Erythroblast (primary cell): ENCODE results near the gene CITED4.
A peak's percentile ranks its signal among the peaks of the same experiment; 100 is the strongest.

Experiments
- DNase-seq, 2 experiments: peaks; one replicate each; lab custom pipeline; 2025; lab: John Stamatoyannopoulos, UW
- GATA1 ChIP-seq: IDR thresholded peaks from 2 replicates; pipeline ENCODE4 v1.6.1; 2011; ENCODE audit warnings: low read depth, mild to moderate bottlenecking, control low read depth, low read length, moderate library complexity
- POLR2A ChIP-seq: IDR thresholded peaks from 2 replicates; pipeline ENCODE4 v1.6.1; 2011; ENCODE audit warnings: mild to moderate bottlenecking, low read length

CITED4 gene

DNA sequence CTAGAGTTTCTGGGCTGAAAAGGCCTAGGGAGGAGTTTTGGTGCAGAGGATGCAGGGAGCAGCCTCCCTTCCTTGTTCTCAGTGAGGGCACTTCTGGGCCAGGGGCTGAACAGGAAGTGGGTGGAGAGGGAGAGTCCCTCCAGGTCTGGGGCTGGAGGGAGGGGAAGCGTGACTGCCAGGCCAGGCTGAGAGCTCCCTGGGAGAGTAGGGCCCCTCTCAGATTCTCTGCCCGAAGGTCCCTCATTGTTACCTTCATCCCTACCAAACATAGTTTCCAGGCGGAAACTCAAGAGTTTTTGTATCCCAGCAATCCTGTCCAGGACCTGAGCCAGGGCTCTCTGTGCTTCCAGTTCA, 36.8 kb downstream of the CITED4 start:
- no peak for TF ChIP-seq POLR2A
- TF ChIP-seq GATA1: no peak
- DNase-seq: no peak

DNA sequence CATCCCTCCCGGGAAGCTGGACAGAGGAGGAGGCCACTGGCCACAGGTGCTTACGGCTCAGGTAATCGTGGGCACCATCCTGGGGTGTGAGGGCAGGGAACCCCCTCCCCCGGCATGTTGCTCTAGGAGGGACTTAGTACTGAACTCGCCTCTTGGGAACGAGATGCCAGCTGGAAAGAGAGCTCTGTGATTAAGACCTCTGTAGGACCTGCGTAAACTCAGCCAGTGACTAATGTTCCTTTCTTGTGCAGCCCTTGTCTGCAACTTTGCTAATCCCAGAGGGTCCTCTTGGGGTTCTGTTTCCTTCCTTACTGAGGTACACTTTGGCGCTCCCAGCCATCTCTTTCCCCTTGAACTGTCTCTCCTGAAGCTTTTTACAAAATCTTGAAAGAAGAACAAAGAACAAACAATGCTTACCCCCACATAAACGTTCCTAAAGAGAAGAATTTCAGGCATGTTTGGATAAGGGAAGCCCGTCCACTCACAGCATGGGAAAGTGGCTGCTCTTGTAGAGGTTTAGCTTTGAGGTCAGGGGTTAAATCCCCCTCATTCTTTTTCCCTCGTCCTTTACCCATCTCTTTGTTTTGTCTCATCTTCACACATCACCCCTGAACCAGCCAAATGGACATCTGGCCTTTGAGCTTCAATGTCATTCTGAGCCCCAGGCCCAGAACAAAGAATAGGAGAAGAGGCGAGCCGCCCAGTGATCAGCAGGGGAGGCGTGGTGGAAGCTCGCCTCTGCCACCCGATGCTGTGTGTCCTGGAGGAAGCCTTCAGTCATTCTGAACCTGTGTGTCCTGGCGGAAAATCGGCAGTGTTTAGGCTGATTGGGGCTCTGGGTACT, 37.4 kb downstream of the CITED4 start:
- DNase-seq: no peak
- TF ChIP-seq POLR2A: no peak
- no peak for TF ChIP-seq GATA1

DNA sequence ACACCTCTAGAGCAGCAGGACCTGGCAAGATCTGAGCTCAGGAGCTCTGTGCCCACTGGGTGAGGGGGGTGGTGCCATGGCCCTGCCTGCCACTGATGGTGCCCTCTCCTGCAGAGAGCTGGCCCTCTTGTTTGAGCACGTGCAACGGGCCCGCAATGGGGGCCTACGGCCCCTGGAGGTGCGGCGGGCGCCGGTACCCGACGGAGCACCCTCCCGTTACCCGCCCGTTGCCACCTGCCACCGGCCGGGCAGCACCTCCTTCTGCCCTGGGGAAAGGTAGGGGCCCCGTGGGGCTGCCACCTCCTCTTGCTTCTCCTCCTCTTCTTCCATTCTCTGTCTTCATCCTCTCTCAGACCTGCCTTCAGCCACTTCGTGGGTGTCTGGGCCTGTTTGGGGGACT, 38.2 kb downstream of the CITED4 start:
- DNase-seq: no peak
- no peak for TF ChIP-seq POLR2A
- no peak for TF ChIP-seq GATA1

DNA sequence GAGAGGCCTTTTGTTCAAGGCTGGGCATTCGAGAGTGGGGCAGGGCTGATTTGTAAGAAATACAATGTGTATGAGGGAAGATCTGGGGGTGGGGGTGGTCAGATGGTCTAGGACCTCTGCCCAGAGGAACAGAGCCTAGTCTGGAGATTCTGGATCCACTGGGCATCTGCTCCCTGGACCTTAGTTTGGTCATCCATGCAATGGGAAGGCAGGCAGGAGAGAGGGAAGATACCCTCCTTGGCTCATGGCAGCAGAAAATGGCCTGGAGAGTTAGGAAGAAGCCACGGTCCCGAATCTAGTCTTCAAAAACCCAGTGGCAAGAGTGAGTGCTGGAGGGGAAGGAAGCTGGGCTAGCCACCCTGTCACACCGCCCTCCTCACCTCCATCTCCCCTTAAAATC, 38.8 kb downstream of the CITED4 start:
- TF ChIP-seq POLR2A (no peak), GATA1 (no peak)
- DNase-seq: no peak

DNA sequence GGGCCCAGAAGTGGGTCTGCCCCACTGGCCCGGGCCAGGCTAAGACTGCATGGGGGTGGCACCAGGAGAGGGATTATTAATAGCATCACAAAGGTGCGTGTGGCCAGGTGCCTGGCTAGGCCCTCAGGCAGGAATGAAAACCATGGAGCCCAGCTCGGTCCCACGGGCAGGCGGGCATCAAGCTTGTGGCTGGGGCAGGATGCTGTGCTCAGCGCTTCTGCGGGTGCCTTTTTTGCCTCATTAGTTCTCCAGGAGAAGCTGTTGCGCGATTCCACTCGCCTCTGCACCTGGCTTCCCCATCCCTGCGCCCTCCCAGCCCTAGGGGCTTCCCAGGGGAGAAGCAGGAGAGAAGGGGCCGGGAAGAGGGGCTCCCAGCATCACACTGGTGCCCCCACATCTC, 39.3 kb downstream of the CITED4 start:
- no peak for TF ChIP-seq GATA1
- TF ChIP-seq POLR2A: no peak
- no peak for DNase-seq

DNA sequence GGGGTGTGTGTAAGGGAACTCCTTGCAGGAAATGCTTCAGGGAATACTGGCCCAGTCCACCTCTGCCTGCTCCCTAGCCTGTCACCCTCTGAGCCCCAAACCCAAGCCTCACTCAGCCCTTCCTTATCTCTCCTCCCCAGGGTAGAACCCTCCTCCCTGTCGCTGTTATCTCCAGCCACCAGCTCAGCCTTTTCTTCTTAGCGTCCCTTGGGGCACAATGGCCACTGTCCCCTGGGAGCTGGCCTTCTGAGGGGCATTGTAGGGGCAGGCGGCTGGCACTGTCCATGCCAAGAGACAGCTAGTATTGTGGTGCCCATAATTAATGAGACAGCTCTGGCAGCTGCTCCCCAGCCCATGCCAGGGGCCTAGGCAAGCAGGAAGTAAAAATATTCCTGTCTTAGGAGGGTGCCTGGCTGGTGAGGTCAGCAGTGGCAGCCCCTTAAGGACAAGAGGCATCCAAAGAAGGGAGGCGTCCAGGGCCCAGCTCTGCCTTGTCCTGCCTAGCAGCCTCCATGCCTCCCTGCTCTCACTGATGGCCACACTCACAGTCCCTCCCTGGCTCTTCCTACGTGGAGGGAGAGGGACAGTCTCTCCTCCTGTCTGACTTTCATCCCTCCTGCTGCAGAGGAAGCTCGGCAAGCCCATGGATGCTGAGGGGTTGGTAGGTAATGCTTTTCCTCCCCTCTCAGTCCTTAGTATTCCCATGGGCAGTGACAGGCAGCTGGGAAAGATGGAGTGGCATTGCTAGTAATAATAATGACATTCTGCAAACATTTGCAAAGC, 41.1 kb downstream of the CITED4 start:
- TF ChIP-seq GATA1: peak; percentile 97
- peak; percentile 47 for TF ChIP-seq POLR2A
- DNase-seq: peak; percentile 94 to 97

DNA sequence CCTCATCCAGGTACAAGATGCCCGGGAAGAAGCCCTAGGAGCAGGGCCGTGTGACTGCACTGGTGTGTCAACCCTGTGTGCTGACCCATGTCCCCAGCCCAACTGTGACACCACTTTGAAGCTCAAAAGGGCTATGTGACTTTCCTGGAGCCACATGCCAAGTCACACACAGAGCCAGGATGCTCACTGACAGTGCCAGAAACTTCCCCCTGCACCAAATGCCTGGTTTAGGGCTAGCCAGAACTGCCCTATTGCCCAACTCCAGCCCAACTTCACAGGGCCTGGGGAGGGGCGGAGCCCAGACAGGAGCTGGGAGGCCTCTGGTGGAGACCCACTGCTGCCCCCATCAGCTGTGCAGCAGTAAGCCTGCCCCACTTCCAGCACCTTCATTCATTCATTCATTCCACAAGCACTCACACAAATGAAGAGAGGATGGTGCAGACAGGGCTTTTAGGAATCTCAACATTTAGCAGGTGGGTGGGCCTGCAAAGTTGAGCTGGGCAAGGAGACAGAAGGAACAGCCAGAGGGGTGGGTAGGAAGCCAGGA, 41.8 kb downstream of the CITED4 start:
- peak; percentile 82 to 84 for DNase-seq
- TF ChIP-seq GATA1 (no peak), POLR2A (no peak)

DNA sequence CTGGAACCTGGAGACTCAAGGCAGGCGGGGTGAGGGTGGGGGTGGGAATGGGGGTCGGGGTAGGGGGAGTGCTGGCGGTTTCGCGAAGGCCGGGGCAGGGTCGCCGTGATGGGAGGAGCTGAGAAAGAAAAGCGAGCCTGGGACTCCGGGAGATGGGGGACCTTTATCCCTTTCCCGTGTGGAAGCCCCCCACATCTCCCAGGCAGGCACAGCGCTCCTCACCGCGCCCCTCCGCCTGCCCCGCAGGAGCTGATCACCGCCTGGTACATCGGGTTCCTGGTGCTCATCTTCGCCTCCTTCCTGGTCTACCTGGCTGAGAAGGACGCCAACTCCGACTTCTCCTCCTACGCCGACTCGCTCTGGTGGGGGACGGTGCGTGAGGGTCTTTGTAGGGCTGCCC, 43.1 kb downstream of the CITED4 start:
- DNase-seq: no peak

DNA sequence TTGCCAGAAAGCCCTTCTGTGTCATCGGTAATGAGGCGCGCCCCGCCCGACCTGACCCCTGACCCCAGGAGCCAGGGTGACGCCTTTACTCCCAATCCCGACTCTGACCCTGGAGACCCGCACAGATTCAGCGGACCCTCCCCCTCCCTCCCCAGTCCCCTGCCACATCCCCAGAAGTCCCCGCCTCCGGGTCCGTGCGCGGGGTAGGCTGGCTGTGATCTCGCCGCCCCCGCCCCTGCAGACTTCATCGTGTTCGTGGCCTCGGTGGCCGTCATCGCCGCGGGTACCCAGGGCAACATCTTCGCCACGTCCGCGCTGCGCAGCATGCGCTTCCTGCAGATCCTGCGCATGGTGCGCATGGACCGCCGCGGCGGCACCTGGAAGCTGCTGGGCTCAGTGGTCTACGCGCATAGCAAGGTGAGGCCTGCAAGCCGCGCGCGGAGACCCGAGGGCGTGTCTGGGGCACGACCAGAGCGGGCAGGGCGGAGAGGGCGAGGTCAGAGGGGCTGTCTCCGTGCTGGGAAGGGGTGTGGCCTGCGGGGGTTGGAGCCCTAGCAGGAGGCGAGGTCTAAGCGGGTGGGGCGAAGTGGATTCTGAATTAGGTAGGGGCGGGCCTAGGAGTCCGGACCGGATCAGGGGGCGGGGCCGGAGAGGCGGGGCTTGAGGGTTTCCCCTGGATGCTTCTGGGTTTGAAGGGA, 43.8 kb downstream of the CITED4 start:
- TF ChIP-seq POLR2A (no peak), GATA1 (no peak)

More for the DNA sequence above, 43.1 kb downstream of the CITED4 start:
- TF ChIP-seq POLR2A: no peak
- no peak for TF ChIP-seq GATA1

DNA sequence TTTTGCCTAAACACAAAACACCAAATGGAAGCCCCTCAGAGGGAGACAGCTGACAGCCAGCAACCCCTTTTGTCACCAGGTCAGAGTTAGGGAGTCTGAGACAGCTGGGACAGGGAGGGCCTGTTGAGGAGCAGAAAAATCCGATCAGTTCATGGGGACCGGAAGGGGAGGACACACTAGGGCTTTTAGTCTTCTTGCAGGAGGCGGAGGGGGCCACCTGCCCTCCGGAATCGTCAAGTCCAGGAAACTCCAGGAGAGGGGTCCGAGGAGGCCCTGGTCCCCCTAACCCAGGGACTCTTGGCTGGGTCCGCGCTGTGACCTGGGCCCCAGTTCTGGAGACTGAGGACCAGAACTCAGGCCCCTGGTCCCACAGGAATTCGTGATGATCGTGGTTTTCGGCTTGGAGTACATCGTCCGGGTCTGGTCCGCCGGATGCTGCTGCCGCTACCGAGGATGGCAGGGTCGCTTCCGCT, 44.3 kb downstream of the CITED4 start:
- no peak for TF ChIP-seq GATA1
- TF ChIP-seq POLR2A: no peak
- DNase-seq: no peak

More for the DNA sequence above, 43.8 kb downstream of the CITED4 start:
- DNase-seq: peak; percentile 90 to 92

DNA sequence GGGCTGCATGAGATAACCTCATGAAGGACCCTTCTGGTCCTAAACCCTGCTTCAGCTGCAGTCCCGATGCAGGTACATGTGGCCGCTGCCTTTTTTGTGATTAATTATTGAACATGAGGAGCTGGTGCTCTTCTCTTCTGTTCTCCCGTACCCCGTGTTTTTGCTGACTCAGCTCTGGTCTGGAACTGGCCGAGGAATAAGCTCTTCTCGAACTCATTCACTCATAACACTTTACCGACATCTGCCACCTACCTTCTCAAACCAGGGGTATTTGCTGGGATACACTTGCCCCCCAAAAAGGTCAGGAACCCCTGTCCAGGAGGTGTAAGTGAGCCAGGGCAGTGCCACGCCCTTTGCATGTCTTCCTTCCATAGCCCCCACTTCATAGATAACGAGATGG, 46.7 kb downstream of the CITED4 start:
- TF ChIP-seq GATA1: no peak
- no peak for TF ChIP-seq POLR2A
- no peak for DNase-seq
